Fibroblast of upper back skin (primary cell): ENCODE data around the gene FSTL3.
"Not testable (repeated sequence)": the region's sequence is repeated elsewhere in the genome, so short reads cannot be mapped to it uniquely, and the experiment has no call there.

Experiments used
- DNase-seq: peaks from one replicate; pipeline ENCODE4 v3.0.0-alpha.2; 2013

The FSTL3 gene

GRCh38 chr19:662207-662961 lies 13.8 kb upstream of the FSTL3 start:
- peak; percentile 27 for DNase-seq

- peak; percentile 91 for DNase-seq
Measured at GRCh38 chr19:662962-663681, 13.1 kb upstream of the FSTL3 start, which contains the start of gene RNF126. RNF126 (minus strand) TSS chr19:663214; CDS start chr19:663121, 93 bp downstream.

- no peak for DNase-seq
Measured at GRCh38 chr19:663682-664117, 12.5 kb upstream of the FSTL3 start.

- peak; percentile 76 for DNase-seq
Measured at GRCh38 chr19:664913-665443, 11.2 kb upstream of the FSTL3 start.

GRCh38 chr19:666985-667573 lies 9.1 kb upstream of the FSTL3 start:
- not testable (repeated sequence) for DNase-seq

- DNase-seq = peak; percentile 16
Measured at GRCh38 chr19:668675-669434, 7.3 kb upstream of the FSTL3 start.

GRCh38 chr19:670609-671075 lies 5.5 kb upstream of the FSTL3 start:
- DNase-seq = no peak

- no peak for DNase-seq
Measured at GRCh38 chr19:674282-675151, 1.7 kb upstream of the FSTL3 start.

- DNase-seq = no peak
Measured at GRCh38 chr19:676007-676338, 219 bp upstream of the FSTL3 start.

GRCh38 chr19:677201-677600 lies 1.0 kb downstream of the FSTL3 start:
- peak; percentile 89 for DNase-seq

GRCh38 chr19:677601-678436 lies 1.6 kb downstream of the FSTL3 start:
- peak; percentile 45 for DNase-seq

GRCh38 chr19:678791-679388 lies 2.7 kb downstream of the FSTL3 start:
- peak; percentile 9 for DNase-seq

GRCh38 chr19:679418-680286 lies 3.5 kb downstream of the FSTL3 start:
- DNase-seq = peak; percentile 75

GRCh38 chr19:680287-681028 lies 4.3 kb downstream of the FSTL3 start:
- DNase-seq = peak; percentile 98

GRCh38 chr19:681029-682019 lies 5.1 kb downstream of the FSTL3 start:
- no peak for DNase-seq

- no peak for DNase-seq
Measured at GRCh38 chr19:682678-683320, 6.6 kb downstream of the FSTL3 start.

GRCh38 chr19:685454-685931 lies 9.3 kb downstream of the FSTL3 start:
- no peak for DNase-seq
